ENCODE measurements around the gene OR5H2.
"Not testable (repeated sequence)": the region's sequence is repeated elsewhere in the genome, so short reads cannot be mapped to it uniquely, and the experiment has no call there.

The OR5H2 gene

DNA sequence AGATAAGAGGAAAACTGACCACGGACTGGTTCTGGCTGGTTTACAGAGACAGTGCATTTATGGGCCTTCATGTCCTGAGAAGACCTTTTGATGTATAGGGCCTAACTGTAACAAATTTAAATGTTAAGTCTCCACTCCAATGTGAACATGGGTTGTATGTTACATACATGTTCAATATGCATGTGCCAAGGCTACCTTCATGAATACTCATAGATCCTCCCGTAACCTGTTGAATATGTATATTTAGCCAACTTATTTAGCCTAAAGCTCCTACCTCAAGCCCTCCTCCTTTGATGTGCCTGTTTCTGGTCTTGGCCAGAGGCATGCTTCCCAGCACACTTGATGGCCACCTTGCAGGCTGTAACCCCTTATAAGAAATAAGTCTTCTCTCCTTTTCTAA, at the start of gene OR5H2:
TSS of gene OR5H2 (plus strand) at position 301 of the 400 bp plus-strand sequence. CDS start 398 bp downstream, outside the sequence.
- no peak for DNase-seq

DNA sequence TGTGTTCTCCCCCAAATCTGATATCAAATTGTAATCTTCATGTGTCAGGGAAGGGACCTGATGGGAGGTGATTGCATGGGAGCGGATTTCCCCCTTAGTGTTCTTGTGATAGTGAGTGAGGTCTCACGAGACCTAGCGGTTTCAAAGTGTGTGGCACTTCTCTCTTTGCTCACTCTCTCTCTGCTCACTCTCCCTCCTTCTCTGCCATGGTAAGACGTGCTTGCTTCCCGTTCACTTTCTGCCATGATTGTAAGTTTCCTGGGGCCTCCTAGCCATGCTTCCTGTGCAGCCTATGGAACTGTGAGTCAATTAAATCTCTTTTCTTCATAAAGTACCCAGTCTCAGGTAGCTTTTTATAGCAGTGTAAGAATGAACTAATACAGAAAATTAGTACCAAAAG, 48.8 kb upstream of the OR5H2 start:
- DNase-seq: no peak

DNA sequence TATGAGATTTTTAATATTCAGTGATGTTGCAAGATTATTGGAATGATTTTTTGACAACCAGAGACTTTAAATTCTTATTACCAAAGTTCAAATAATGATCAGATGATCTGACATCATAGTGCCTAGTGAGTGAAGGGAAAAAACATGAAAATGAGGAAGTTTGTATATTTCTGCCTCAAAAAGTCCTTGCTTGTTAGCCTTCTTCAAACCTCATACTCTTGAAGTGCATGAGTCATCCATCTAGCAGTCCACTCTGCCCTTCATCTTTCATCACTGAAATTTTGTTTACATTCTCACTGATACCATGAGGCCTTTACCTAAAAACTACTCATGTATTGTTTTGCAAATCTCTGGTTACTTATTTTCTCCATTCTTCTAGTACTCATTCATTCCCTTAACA, 42.2 kb upstream of the OR5H2 start:
- DNase-seq: no peak

DNA sequence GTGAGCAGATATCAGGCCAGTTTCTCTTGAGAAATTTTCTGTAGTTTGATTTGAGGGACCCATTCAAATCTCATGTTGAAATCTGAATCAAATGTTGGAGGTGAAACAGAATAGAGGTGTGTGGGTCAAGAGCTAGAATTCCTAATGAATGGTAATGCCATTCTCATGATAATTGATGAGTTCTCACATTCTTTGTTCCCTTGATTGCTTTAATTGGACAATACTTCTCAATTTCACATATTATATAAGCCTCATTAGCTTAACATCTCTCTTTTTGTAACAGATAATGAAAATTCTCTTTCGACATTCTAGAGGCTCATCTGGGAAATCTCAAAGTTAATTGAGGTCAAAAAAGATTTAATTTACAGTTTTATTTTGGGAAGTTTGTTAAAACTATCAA, 40.1 kb upstream of the OR5H2 start:
- no peak for DNase-seq

DNA sequence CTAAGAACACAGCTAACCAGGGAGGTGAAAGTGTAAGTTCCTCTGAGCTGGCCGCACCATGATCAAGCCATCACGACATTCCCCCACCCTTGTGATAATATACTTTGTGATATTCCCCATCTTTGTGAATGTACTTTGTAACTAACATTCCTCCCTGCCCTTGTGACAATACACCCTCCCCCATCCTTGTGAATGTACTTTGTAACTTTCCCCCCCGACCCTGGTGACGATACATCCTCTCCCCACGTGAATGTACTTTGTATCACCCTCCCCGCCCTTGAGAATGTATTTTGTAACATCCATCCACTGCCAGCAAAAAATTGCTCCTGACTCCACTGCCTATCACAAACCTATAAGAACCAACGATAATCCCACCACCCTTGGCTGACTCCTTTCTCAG, 38.5 kb upstream of the OR5H2 start:
- DNase-seq: no peak

DNA sequence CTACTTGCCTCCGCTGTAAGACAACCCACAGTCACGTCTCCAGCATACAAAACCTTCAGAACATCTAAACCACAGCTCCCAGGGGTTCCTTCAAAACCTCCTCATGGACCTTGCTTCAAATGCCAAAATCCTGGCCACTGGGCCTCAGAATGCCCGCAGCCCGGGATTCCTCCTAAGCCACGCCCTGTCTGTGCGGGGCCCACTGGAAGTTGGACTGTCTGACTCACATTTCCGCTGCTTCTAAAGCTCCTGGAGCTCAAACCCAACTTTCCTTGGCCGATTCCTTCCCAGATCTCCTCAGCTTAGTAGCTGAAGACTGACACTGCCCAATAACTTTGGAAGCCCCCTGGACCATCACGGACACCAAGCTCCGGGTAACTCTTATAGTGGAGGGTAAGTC, 36.2 kb upstream of the OR5H2 start:
- no peak for DNase-seq

DNA sequence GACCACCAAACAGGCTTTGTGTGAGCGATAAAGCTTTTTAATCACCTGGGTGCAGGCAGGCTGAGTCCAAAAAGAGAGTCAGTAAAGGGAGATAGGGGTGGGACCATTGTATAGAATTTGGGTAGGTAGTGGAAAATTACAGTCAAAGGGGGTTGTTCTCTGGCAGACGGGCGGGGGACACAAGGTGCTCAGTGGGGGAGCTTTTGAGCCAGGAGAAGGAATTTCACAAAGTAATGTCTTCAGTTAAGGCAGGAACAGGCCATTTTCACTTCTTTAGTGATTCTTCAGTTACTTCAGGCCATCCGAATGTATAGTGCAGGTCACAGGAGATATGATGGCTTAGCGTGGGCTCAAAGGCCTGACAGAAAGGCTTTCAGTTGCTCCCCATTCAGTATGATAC, 26.3 kb upstream of the OR5H2 start:
- not testable (repeated sequence) for DNase-seq

DNA sequence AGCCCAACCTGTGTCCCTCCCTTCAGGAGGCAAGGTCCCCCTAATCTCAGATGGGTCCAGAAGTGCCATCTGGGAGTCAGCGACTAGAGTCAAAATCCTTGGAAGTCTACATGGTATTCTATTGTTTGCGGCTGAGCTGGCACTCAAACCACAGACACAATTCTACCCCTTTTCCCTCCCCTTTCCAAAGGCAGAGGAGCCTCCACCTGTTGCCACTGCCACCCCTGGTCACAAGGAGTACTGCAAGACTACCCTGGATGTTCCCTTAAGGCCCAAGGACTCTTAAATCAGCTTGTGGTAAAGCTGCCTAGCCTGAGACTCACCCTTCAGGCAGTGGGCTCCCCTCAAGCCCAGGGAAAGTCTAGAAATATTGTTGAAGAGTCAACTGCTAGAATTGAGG, 22.6 kb upstream of the OR5H2 start:
- no peak for DNase-seq

DNA sequence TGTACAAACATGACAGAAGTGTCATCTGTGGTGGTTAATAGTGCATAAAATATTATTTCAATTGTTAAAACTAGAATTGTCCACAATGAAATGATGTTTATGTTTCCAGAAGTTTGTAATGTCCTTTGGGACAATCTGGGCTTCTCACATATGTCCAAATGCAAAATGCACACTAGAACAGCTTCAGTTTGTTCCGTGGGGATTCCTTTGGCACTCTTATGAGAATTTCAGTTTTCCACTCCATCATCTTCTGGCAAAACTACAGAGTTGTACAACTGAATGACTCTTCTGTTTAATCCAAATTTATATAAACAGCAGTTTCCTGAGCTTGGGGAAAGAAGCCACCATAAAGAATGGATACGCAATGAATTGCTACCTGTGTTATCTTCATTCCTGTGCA, 20.3 kb upstream of the OR5H2 start:
- no peak for DNase-seq

DNA sequence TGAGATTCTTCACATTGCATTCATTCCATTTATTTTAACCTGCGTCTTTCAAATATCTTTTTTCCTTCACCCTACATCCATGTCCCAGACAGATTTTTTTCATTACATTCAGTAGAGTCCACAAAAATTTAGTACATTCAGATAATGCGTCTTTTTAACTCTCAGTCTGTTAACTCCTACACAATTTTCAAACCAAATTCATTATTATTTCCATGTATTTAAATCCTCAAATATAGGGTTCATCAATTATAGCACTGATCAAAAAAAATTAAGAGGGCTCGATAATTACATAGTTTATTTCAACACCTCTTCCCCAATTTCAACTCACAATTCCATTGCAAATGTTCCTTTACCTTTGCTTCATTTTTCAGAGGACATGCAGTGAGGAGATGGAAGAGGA, 18.4 kb upstream of the OR5H2 start, which contains the start of gene OR5H6:
TSS of gene OR5H6 (plus strand) at position 301 of the 400 bp plus-strand sequence. CDS start at position 390, 89 bp downstream.
- no peak for DNase-seq

DNA sequence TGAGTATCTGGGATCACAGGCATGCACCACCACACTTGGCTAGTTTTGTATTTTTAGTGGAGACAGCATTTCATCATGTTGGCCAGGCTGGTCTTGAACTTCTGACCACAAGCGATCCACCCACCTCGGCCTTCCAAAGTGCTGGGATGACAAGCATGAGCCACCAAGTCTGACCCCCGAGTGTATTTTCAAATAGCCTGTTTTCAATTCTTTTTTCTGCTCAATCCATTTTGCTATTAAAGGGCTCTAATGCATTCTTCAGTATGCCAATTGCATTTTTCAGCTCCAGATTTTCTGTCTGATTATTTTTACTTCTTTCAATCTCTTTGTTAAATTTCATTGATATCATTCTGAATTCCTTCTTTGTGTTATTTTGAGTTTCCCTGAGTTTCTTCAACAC, 12.5 kb upstream of the OR5H2 start:
- DNase-seq: no peak

DNA sequence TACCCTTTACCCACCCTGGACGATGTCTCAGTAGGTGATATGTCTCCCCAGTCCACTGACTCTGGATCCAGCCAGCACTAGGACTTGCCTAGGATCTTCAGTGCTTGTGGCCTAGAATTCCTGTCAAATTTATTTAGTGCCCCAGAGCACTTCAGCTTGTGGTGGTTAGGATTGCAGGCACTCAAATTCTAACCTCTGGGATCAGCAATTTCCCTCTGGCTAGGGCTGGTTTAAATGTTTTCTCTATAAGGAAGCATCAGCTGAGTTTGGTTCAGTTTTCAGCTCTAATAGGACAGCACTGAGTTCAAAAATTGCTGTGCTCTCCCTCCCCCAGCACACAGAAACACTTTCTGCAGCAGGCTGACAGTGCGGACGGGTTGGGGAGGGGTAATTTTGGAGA, 10.2 kb upstream of the OR5H2 start:
- no peak for DNase-seq

DNA sequence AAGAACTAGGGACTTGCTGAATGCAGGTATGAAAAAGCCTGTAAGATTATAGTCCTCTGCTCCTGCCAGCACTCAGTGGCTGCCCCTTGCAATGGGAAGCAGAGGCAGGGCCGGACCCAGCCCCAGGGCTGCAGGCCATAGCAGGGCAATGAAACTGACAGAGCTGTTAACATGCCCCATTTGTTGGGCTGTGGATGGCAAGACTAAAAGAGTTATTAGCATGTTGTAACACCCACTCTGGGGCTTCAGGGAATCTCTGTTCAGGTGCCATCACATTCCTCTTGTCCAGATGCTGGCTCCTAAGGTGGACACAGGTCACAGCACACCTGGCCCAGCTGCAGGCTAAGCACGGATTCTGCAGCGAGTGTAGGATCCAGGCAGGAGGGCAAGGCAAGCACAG, 7.4 kb upstream of the OR5H2 start:
- no peak for DNase-seq

DNA sequence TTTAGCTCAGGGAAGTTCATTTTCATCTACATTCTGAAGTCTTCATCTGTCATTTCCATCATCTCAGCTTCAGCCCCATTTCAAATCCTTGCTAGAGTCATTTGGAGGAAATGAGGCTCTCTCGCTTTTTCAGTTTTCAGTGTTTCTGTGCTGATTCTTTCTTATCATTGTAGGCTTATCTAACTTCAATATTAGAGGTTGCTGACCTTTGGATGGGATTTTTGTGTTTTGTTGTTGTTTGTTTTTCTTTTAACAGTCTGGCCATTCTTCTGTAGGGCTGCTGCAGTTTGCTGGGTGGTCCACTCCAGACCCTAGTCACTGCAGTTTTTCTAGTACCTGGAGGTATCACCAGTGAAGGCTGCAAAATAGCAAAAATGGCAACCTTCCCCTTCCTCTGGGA, 8.6 kb downstream of the OR5H2 start:
- DNase-seq: no peak

DNA sequence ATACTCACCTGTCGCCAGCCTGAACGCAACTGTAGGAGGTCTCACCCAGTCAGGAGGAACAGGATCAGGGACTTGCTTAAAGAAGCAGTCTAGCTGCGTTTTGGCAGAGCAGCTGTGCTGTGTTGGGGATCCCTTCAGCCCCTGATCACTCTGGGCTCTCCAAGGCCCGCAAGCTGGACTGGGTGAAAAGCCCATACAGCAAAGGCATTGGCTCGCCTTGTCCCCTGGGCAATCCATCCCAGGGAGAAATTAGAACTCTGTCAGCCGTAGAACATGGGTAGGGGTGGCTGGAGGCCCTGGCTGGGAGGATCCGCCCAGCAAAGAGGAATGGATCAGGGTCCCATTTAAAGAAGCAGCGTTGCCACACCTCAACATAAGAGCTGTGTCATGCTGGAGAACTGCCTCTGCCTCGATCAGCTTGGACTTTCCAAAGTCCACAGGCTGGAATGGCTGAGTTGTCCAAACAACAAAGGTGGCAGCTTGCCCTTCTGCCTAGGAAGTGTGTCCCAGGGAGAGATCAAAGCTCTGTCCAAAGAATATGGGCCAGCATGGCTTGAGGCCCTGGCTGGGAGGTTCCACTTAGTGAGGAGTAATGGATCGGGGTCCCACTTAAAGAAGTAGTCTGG, 9.1 kb downstream of the OR5H2 start:
- no peak for DNase-seq

DNA sequence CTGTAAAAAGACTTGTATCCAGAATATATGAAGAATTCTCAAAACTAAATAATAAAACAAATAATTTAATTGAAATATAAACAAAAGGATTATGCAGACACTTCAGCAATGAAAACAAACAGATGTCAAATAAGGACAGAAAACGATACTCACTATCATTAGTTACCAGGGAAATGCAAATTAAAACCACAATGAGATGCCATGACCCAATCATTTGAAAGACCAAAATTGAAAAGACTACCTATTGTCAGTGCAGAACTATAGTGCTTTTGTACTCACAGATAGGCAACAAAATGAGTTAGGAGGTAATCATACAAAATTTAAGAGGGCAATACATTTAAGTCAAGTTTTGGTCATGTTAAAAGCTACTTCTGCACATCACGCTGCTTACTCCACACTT, 39.8 kb downstream of the OR5H2 start:
- DNase-seq: no peak

DNA sequence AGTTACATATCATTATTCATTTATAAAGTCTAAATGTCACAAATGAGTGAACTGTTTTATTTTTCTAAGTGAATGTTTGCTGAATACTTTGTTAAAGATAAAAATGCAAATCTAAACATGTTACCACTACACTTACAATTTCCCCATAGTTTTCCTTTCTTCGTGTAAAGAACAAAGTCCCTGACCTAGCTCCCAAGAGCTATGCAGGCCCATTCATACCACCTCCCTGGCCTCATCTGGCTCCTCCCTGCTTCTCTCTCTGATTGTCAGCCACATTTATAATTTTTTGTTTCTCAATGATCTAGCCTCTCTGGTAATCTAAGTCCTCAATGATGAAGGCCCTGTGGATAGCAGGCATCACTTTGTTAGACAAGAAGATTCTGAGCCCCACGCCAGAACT, 40.4 kb downstream of the OR5H2 start:
- DNase-seq: no peak

DNA sequence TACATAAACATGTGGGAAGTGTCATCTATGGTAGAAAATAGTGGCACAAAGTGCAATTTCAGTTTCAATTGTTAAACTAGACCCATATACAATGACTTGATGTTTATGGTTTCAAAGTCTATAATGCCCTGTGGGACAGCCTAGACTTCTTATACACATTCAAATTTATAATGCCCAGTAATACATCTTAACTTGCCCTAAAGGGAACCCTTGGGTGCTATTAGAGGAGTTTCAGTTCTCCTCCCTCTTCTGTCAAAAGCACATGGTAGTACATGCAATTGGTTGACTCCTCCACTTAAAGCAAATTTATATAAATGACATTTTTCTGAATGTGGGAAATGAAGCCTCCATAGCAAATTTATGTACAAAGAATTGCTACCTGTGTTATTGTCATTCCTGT, 41.1 kb downstream of the OR5H2 start:
- DNase-seq: no peak

DNA sequence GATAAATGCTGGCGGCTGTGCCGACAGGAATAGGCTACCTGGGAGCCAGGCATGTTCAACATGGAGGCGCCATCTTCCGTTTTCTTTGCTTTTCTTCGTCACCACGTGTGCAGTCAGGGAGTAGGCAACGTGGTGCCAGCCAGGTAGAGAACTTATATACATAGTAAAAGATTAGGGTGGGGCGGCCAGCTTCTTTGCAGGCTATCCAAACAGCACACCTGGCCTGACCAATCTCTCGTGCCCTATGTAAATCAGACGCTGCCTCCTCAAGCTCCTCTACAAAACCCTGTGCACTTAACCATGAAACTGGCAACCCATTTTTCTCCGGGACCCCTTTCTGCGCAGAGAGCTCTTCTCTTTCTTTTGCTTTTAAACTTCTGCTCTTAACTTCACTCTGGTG, 42.8 kb downstream of the OR5H2 start:
- no peak for DNase-seq

DNA sequence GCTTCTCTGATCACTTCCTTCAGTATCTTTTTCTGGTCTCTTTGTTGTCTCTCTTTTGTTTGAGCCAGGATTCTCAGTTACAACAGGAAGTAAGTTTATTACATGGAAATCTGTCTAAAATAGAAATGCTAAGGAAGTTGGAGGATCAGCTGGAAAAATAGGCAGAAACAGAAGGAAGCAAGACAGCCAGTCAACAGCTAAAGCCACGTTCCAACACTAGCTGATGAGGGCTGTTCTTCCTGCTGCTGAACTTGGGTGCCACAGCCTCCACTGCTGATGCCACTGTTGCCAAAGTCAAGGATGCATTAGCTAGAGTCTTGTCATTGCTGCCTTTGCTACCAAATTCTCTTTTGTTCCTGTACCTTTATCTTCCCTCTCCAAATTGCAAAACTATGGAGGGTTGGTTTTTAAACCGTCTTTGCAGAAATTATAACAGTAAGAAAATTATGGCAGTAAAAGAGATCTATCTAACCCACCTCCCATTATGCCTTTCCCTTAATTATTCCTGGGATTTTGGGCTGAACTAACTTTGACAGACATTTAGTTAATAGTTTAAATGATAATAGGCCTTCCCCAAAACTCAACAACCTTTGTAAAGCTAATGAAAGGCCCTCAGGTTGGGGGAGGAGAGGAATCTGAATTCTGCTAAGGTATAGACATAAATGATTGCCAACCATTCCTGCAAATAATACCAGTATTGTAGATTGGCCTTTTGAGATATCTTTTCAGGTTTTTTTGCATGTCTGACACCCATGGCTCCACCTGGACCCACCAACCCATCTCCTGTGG, 44.0 kb downstream of the OR5H2 start:
- no peak for DNase-seq

DNA sequence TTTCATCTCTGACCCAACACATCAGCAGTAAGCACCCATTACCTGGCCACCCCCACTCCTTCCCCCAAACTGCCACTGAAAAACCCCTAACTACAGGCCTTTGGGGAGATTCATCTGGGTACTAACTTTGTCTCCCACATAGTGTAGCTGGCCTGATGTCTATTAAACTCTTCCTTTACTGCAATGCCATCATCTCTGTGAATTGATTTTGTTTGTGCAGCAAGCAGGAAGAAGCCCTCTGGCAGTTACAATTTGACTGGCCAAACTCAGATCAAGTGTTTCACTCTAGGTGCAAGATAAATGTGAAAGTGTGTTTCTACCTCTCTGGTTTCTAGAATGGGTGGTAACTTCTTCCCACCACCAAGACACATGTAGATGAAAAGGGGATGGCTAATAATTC, 44.6 kb downstream of the OR5H2 start:
- DNase-seq: no peak

DNA sequence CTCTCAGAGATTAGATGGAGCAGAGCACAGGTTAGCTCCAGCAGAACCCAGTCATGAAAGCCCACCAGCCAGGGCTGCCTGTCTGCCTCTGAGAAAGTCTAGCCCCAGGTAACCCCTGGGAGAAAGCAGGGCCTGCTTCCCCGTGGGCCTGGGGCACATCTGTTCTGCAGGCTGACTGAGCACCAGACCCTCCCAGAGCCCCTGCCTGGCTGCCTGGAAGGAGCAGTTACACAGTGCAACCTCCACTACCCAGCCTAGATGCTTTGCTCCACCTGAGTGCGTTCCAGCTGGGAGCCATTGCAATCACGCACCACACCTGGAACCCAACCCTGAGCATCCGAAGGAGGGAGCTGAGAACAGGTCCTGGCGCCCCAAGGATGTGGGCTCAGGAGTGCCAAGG, 46.6 kb downstream of the OR5H2 start:
- no peak for DNase-seq

DNA sequence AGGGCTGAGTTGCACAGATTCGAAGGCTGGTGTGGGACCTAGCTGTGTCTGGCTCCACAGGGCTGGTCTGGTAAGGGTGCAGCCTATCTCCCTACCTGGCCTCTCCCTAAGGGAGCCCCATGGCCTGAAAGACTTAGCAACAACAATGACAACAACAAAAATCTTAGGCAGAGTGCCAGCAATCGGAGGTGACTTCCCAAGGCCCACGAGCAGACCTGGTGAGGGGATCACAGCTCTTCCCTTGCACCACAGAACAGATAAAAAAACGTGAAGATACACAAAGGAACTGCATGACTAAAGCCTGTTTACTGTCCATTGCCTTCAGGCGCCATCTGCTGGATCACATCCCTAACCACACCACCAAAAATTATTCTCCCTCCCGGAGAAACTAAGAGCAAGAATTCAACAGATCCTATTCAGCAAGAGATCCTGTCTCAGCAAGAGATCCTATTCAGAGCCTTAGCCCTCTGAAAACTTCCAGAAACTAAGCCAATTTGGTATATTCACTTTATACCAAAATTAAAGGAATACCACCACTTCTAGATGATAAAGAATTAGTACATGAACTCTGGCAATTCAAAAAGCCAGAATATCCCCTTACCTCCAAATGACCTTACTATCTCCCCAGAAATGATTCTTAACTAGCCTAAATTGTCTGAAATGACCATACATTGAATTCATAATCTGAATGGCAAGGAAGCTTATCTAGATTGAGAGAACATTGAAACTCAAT, 47.3 kb downstream of the OR5H2 start:
- no peak for DNase-seq

DNA sequence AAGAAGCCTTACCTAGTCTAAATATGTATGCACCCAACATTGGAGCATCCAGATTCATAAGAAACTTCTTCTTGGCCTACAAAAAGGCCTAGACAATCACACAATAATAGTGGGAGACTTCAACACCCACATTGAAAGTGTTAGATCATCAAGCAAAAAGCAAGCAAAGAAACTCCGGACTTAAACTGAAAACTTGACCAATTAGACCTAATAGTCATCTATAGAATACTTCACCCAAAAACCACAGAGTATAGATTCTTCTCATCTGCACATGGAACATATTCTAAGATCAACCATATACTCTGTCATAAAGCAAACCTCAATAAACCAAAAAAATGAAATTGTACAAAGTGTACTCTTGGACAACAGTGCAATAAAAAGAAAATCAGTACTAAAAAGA, 49.0 kb downstream of the OR5H2 start:
- no peak for DNase-seq
